GM18951 (cell line): Measurements from ENCODE around the gene GPN1.
"Not testable (repeated sequence)": the region's sequence is repeated elsewhere in the genome, so short reads cannot be mapped to it uniquely, and the experiment has no call there.

Source experiments
- POLR2A ChIP-seq: IDR thresholded peaks from 4 replicates; pipeline ENCODE4 v1.6.1; 2011; ENCODE audit warnings: mild to moderate bottlenecking; ENCODE audit not compliant: insufficient read length, insufficient read depth; ENCODE audit errors: extremely low read depth
- in situ Hi-C: fragments of 300-500 bp; cut with MboI; formaldehyde crosslinking; loops from one replicate; pipeline ENCODE4 v1.12.0; 2022; ENCODE audit warnings: low sequenced_read_pairs, mixed read lengths, inconsistent platforms; ENCODE audit not compliant: unreplicated experiment

The GPN1 gene

DNA sequence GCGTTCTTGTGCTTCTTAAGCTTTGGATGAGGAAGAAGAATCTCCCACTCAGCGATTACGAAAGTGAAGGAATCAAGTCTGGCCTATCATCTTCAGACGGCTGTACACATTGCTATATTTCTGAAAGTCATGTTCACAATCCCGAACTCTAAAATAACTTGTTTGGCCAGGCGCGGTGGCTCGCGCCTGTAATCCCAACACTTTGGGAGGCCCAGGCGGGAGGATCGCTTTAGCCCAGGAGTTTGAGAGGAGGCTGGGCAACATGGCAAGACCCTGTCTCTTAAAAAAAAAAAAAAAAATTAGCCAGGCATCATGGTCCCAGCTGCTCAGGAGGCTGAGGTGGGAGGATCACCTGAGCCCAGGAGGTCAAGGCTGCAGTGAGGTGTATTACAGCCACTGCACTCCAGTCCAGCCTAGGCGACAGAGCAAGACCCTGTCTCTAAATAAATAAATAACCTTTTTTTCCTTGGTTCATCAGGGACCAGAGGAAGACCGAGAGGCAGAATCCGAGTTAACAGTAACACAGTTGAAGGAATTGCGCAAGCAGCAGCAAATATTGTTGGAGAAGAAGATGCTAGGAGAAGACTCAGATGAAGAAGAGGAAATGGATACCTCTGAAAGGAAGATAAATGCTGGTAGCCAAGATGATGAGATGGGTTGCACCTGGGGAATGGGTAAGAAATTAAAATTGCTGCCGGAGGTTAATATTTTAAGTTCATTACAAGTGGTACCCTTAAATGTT, 35.9 kb downstream of the GPN1 start:
- in situ Hi-C loops: no loop called here
- TF ChIP-seq POLR2A: no peak

DNA sequence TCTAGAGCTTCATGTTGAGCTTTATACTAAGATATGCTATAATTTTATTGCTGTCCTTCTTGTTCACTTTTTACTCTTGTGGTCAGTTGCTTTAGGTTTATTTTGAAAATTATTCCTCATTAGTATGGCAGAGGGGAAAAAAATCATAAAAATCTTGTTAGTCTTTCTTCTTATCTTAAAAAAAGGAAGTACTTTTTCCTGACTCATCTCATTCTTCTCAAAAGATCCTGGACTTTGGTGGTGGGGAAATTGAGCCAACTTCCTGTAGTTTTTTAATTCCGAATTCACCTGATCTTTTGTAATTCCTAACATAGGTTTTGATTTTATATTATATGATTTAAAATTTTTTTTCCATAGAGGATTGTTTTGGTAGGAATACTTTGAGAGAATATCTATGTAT, 38.6 kb downstream of the GPN1 start:
- in situ Hi-C loops: no loop called here
- no peak for TF ChIP-seq POLR2A

- in situ Hi-C loops: no loop called here
- TF ChIP-seq POLR2A: no peak
These were observed 42.4 kb downstream of the GPN1 start for GRCh38 chr2:27671235-27671634.

GRCh38 chr2:27672723-27673486, 44.1 kb downstream of the GPN1 start:
- no peak for TF ChIP-seq POLR2A
- in situ Hi-C loops: no loop called here

GRCh38 chr2:27680571-27680970, 51.7 kb downstream of the GPN1 start:
- in situ Hi-C loops: no loop called here

GRCh38 chr2:27681841-27682240, 53.0 kb downstream of the GPN1 start:
- in situ Hi-C loops: no loop called here
- no peak for TF ChIP-seq POLR2A

More at GRCh38 chr2:27680571-27680970, 51.7 kb downstream of the GPN1 start:
- TF ChIP-seq POLR2A: no peak

DNA sequence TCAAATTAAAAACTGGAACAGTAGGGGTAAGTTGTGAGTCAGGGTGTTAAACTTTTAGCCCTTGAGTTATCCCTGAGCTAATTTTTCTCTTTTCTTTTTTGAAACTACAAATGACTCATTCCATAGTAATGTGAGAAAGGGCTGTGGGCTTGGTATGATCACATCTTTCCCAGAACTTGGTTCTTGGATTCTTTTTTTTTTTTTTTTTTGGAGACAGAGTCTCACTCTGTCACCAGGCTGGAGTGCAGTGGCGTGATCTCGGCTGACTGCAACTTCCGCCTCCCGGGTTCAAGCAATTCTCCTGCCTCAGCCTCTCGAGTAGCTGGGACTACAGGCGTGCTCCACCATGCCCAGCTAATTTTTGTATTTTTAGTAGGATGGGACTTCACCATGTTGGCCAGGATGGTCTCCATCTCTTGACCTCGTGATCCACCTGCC, 53.5 kb downstream of the GPN1 start:
- in situ Hi-C loops: not testable (repeated sequence)

DNA sequence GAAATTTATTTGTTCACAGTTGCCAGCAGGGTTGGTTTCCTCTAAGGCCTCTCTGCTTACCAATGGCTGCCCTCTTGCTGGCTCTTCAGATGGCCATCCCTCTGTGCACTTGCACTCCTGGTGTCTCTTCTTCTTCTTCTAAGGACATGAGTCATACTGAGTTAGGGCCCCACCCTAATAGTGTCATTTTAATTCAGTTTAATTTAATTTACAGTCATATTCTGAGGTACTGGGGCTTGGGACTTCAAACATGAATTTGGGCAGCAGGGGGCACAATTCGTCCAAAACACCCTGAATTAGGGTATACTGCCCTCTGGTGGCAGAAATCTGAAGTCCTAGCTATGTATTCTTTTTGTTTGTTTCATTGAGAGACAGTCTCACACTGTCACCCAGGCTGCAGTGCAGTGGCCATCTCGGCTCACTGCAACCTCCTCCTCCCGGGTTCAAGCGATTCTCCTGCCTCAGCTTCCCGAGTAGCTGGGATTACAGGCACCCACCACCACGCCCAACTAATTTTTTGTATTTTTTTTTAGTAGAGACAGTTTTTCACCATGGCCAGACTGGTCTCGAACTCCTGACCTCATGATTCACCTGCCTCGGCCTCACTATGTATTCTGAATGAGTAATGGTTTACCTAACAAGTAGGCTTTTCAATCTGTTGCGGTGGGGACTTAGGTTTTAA, 54.7 kb downstream of the GPN1 start:
- no peak for TF ChIP-seq POLR2A
- in situ Hi-C loops: no loop called here

- in situ Hi-C loops: not testable (repeated sequence)
These were observed 56.2 kb downstream of the GPN1 start for GRCh38 chr2:27685006-27685405.

DNA sequence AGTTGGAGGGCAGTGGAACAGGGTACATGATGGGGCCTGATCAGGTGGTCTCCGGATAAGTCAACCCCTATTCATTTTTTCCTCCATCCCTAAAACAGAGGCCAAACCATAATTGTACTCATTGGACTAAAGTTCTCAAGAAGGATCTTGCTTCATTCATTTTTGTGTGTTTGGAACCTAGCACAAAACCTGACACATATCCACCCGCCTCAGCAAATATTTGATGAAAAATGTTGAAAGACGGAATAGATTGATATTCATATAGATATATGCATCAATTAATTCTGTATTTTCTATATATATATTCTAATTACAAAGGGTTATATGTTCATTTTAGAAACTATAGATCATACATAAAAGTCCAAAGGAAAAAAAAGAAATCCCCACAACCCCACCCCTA, 56.7 kb downstream of the GPN1 start:
- in situ Hi-C loops: no loop called here
- no peak for TF ChIP-seq POLR2A

DNA sequence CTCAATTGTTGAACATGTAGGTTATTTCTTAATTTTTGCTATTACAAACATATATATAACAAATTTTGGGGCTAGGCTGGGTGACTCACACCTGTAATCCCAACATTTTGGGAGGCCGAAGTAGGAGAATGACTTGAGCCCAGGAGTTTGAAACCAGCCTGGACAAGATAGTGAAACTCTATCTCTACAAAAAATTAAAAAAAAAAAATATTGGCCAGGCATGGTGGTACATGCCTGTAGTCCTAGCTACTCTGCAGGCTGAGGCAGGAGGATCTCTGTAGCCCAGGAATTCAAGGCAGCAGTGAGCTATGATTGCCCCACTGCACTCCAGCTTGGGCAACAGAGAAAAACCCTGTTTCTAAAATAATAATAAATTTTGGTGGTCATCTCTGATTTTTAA, 58.4 kb downstream of the GPN1 start:
- in situ Hi-C loops: no loop called here
- no peak for TF ChIP-seq POLR2A

GRCh38 chr2:27689424-27689823, 60.6 kb downstream of the GPN1 start:
- TF ChIP-seq POLR2A: no peak
- in situ Hi-C loops: no loop called here

DNA sequence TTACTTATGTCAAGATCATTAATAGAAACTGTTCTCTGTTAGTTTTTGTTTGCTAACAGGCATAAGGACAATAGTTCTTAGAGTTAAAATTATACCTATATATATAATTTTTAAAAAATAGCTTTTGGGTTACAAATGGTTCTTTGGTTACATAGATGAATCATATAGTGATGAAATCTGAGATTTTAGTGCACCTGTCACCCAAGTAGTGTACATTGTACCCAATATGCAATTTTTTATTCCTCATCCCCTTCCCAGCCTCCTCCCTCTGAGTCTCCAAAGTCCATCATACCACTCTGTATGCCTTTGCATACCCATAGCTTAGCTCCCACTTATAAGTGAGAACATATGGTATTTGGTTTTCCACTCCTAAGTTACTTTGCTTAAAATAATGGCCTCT, 61.2 kb downstream of the GPN1 start:
- in situ Hi-C loops: no loop called here
- no peak for TF ChIP-seq POLR2A

DNA sequence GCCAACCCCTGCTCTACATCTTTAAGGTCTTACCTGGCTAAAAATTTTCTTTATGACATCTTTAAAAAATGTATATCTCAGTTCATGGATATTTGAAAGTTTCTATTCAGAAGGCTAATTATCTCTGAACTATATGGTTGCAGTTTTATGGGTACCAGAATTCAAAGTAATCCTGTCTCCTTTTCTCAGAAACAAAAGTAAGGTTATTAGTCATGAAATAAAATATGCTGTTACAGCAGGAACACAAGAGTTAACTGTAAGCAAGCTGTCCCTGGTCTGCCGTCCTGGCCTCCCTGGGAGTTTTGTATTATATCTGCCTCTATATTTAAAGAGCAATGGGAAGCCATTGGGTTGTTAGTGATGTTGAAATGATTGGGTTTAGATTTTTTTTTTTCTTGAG, 68.8 kb downstream of the GPN1 start:
- TF ChIP-seq POLR2A: no peak
- in situ Hi-C loops: no loop called here
